Kidney capillary endothelial cell (primary cell): ENCODE measurements around the gene FBH1.

ENCODE experiments used
- DNase-seq: peaks from one replicate; pipeline ENCODE4 v3.0.0-alpha.2; 2018; ENCODE audit warnings: low spot score

Gene FBH1

GRCh38 chr10:5978230-5978489, 88.1 kb downstream of the FBH1 start:
- no peak for DNase-seq

GRCh38 chr10:5981529-5981928, 91.5 kb downstream of the FBH1 start:
- DNase-seq: no peak

- DNase-seq: no peak
Observed at GRCh38 chr10:5983774-5984173, 93.7 kb downstream of the FBH1 start.

- DNase-seq: no peak
Observed at GRCh38 chr10:5985029-5985428, 95.0 kb downstream of the FBH1 start.
